ENCODE results near the gene AKR1C8. TPM values are rescaled to one million over a fixed set of nuclear protein-coding genes. Genes with fewer than 3 reads are reported as not detected.

AKR1C8 gene
- total RNA-seq (ENCODE audit: low replicate concordance), result not detected in 2 replicates

GRCh38 chr10:5184987-5185775 is at the start of gene AKR1C8:
Gene AKR1C8, minus strand, starts transcription at chr10:5185150. Its CDS starts 46 bp downstream, at chr10:5185104.
- Mint-ChIP-seq H3K36me3 (no peaks in the 10 kb centered on the region), H3K9me3 (peaks cover 7% of the 10 kb centered on the region), H3K27ac (peak within 1 kb of the TSS; percentile 87), H3K4me1 (peaks cover 12% of the 10 kb centered on the region), H3K4me3 (no peak within 1 kb of the TSS), H3K27me3 (ENCODE audit: insufficient read depth, low read depth) (peaks cover 3% of the 10 kb centered on the region)
- Histone ChIP-seq H3K4me3 (no peak within 1 kb of the TSS), H3K36me3 (no peaks in the 10 kb centered on the region), H3F3A (ENCODE audit: low read depth) (peaks cover 4% of the 10 kb centered on the region), H2AFZ (replicated peaks) (no peak within 1 kb of the TSS), H3K27ac (peak within 1 kb of the TSS; percentile 69), H3K4me2 (peak within 1 kb of the TSS; percentile 48), H3K27me3 (no peaks in the 10 kb centered on the region), H3K9ac (no peak within 1 kb of the TSS), H3K4me1 (peaks cover 25% of the 10 kb centered on the region), H4K20me1 (ENCODE audit: low read depth) (no peaks in the 10 kb centered on the region), H3K9me3 (ENCODE audit: low read depth) (no peaks in the 10 kb centered on the region), H3K79me2 (ENCODE audit: low read depth) (no peaks in the 10 kb centered on the region)
- no peak for TF ChIP-seq CTCF (IDR thresholded peaks at IDR 0.05)
- TF ChIP-seq EZH2 (IDR thresholded peaks at IDR 0.05), result no peak
- TF ChIP-seq EZH2phosphoT487 (IDR thresholded peaks at IDR 0.05), result no peak
- DNase-seq (ENCODE audit: low spot score), result peak; percentile 40

GRCh38 chr10:5234106-5234860 is 49.3 kb upstream of the AKR1C8 start:
- Mint-ChIP-seq H3K9me3 (peaks cover 9% of the 10 kb centered on the region), H3K27ac (no peak overlapping the region), H3K36me3 (no peaks in the 10 kb centered on the region), H3K4me1 (no peaks in the 10 kb centered on the region), H3K27me3 (ENCODE audit: insufficient read depth, low read depth) (peaks cover 3% of the 10 kb centered on the region), H3K4me3 (no peak overlapping the region)
- H3K27me3 ChIP-seq, result no peaks in the 10 kb centered on the region
- no peak overlapping the region for H3K9ac ChIP-seq
- H3K4me3 ChIP-seq, result no peak overlapping the region
- H3K36me3 ChIP-seq, result no peaks in the 10 kb centered on the region
- no peak overlapping the region for H3K27ac ChIP-seq
- TF ChIP-seq EZH2phosphoT487 (IDR thresholded peaks at IDR 0.05) (no peak), EZH2 (IDR thresholded peaks at IDR 0.05) (no peak), CTCF (IDR thresholded peaks at IDR 0.05) (no peak)
- no peaks in the 10 kb centered on the region for H3F3A ChIP-seq (ENCODE audit: low read depth)
- no peaks in the 10 kb centered on the region for H3K4me1 ChIP-seq
- no peak overlapping the region for H2AFZ ChIP-seq (replicated peaks)
- no peaks in the 10 kb centered on the region for H3K79me2 ChIP-seq (ENCODE audit: low read depth)
- no peak overlapping the region for H3K4me2 ChIP-seq
- DNase-seq (ENCODE audit: low spot score), result no peak
- no peaks in the 10 kb centered on the region for H4K20me1 ChIP-seq (ENCODE audit: low read depth)
- no peaks in the 10 kb centered on the region for H3K9me3 ChIP-seq (ENCODE audit: low read depth)

GRCh38 chr10:5233324-5233723 is 48.4 kb upstream of the AKR1C8 start:
- no peaks in the 10 kb centered on the region for H3K36me3 Mint-ChIP-seq
- Histone ChIP-seq H2AFZ (replicated peaks) (no peak overlapping the region), H3K9me3 (ENCODE audit: low read depth) (no peaks in the 10 kb centered on the region), H3K27me3 (no peaks in the 10 kb centered on the region), H3K4me2 (no peak overlapping the region), H4K20me1 (ENCODE audit: low read depth) (no peaks in the 10 kb centered on the region), H3K27ac (no peak overlapping the region), H3K79me2 (ENCODE audit: low read depth) (no peaks in the 10 kb centered on the region), H3K9ac (no peak overlapping the region), H3K4me3 (no peak overlapping the region), H3F3A (ENCODE audit: low read depth) (no peaks in the 10 kb centered on the region), H3K4me1 (no peaks in the 10 kb centered on the region), H3K36me3 (no peaks in the 10 kb centered on the region)
- H3K4me1 Mint-ChIP-seq, result no peaks in the 10 kb centered on the region
- TF ChIP-seq CTCF (IDR thresholded peaks at IDR 0.05), result no peak
- TF ChIP-seq EZH2phosphoT487 (IDR thresholded peaks at IDR 0.05), result no peak
- no peak for TF ChIP-seq EZH2 (IDR thresholded peaks at IDR 0.05)
- no peaks in the 10 kb centered on the region for H3K27me3 Mint-ChIP-seq (ENCODE audit: insufficient read depth, low read depth)
- H3K9me3 Mint-ChIP-seq, result peaks cover 9% of the 10 kb centered on the region
- no peak overlapping the region for H3K4me3 Mint-ChIP-seq
- H3K27ac Mint-ChIP-seq, result no peak overlapping the region
- DNase-seq (ENCODE audit: low spot score), result no peak

Data from neural progenitor cell (in vitro differentiated cells).